ENCODE results near the gene NUP37.
A peak's percentile ranks its signal among the peaks of the same experiment; 100 is the strongest.
"Not testable (repeated sequence)": the region's sequence is repeated elsewhere in the genome, so short reads cannot be mapped to it uniquely, and the experiment has no call there.

The NUP37 gene

DNA sequence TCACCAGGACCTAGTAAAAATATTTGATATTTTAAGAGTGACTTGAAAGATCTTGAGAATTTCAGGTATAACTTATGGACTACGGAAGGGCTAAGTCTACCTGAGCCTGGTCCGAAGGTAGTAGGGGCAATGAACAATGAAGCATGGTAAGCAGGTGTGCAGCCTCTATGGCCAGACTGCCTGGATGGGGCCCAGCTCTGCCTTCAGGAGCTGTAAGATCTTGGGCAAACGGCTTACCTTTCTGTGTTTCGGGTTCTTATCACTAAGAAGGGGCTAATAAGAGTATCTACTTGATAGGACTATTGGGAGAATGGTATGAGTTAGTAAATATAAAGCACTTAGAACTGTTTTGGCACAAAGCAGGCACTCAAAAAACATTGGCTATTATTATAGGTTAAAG is 39.1 kb downstream of the NUP37 start:
- DNase-seq, result no peak

DNA sequence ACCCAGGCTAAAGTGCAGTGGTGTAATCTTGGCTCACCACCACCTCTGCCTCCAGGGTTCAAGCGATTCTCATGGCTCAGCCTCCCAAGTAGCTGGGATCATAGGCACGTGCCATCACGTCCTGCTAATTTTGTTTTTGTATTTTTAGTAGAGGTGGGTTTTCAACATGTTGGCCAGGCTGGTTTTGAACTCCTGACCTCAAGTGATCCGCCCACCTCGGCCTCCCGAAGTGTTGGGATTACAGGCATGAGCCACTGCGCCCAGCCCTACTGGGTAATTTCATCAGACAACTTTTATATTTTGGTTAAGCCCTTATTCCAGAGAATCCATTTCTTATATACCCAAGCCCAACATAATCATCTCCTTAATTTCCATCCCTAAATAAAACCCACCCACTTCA is 47.8 kb downstream of the NUP37 start:
- not testable (repeated sequence) for DNase-seq

DNA sequence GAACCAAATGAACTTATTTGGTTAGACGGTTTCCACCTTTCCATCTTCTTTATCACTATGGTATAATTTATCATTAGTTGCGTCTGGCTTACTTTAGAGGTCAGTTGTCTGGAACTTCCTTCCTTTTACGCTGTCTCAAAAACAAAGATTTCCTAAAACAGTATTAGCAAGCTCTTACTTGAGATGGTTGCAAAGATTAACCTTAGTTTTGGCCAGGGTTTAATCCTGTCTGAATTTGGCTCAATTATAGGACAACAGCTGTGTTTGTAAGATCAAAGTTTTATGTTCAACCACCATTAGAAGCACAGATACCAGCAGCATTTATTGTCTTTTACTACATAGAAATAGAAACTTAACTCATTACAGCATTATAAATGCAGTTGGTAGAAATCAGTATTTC is 50.2 kb downstream of the NUP37 start:
- no peak for DNase-seq

DNA sequence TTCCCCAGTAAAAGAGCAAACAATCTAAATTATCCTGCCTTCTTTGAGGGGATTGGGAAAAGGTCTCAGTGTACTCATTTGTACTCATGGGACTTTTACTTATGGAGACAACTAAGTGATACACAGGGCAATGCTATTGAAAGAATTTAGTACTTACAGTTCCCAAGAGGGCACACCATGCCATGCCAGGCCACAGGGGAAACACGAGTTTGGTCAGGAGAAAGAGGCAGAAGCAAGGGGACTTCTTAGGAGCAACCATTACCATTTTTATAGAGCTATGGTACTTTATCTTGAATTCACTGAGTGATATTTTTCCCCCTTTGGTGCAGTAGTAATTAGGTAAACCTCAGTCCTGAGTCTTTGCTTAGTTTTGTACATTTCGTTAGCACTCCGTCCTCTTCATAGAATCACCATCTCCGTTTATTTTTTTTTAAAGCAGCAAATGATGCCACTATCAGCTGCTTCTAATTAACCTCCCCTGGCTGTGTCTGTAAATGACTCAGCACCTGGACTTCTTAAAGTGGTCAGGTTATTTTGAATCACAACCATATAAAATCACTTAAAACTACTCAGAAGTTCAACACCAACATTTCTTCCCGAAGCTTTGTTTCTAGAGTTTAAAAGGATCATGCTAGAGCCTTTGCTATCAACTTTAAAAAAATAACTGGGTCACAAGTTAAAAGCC is 52.2 kb downstream of the NUP37 start:
- no peak for DNase-seq

DNA sequence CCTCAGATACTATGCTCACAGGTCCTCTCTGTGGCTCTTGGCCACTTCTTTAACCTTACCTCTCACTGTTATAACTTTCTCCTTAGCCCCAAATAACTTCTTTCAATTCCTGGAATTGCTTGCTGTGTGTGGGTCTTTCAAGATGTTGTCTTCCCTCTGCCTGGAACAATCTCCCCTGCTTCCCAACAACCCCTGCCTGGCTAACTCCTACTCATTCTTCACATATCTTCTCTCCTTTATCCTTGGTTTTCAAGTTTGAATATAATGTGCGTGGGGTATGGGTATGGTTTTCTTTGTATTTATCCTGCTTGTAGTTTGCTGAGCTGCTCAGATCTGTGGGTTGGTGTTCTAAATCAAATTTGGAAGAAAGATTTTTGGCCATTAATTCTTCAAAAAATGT is 55.4 kb downstream of the NUP37 start:
- no peak for DNase-seq

DNA sequence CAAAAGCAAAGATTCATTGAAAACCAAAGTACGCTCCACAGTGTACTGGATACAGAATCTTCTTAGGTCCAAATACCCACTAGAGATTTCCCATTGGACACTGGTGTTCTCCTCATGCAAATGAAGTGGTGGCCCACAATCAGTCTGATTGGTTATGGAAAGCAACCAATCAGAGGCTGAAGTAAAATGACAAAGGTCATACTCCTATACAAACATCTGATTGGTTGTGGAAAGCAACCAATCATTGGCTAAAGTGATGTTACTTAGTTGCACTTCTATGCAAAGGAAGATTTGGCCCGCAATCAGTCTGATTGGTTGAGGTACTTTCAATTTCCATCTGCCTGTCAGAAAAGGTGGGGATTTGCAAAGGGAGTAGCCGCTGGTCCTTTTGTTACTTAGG is 56.8 kb downstream of the NUP37 start:
- peak; percentile 8 for DNase-seq

DNA sequence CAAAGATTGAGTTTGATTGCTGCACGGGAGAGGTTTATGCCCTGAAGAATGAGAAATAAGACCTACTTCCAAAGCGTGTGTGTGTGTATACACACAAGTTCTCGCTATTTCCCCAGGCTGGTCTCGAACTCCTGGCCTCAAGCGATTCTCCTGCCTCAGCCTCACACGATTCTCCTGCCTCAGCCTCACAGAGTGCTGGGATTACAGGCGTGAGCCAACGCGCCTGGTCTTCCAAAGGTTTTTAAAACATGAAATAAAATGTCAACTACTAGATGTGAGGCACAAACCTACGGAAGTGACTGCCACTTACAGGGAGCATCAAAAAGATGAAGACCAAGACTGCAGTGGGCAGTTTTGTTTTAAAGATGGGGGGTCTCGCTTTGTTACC is 57.5 kb downstream of the NUP37 start:
- no peak for DNase-seq

DNA sequence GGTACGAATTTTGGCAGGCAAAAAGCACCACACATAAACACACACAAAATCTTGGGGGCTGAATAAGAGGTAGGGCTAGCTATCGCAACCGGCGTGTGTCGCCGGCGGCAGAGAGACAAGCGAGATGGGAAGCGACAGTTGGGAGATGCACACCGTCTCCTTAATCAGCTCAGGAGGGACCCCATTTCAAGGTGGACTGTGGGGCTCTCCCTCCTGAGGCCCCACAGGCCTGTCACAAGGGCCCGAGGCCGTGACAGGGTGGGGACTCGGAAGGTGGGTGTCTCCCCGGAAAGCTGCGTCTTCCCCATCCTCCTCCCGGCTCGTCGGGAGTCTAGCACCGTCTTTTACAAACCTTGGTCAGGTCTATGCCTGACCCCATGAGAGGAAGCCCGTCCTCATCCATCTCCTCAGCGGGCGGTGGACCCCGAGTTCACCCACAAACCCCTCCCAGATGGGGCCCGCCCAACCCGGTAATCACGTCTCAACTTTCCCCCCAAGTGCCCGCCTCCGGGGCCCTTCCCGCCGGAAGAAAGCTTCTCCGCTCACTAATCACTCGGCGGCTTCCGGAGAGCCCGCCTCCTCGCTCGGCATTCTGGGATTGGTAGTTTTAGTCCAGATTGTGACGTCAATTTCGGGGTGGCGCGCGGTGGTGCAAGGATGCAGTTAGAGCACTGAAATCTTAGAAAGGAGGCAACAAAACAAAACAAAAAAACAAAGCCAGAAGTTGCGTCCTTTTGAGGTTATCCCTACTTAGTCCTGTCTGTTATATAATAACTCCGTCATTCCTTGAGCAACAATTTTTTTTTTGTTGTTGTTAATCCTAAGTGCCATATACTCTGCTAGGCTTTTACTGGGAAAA is 58.1 kb downstream of the NUP37 start, which contains the start of gene WASHC3:
WASHC3 (minus strand) TSS at position 432 of the 859 bp plus-strand sequence; CDS start at position 403, 29 bp downstream.
- DNase-seq, result peak; percentile 73

DNA sequence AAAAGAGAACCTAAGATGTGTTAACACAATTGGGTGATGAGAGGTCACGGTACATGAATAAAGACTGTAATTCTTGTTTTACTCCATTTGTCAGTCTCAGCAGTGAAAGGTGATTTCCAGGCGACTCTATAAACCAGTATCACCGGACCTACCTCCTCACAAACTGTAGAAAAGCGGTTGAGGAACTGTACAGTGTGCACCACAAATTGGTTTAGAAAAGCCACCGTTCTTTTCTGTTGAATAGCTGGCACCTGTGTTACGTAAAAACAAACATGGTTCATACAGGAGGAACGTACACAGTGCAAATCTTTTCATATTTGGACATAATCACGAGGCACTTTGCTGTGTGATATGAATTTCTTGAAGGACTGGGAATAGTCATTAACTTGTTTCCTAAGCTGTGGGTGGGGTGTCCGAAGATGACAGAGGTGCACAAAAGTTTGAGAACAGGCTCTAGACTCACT is 58.8 kb downstream of the NUP37 start:
- no peak for DNase-seq

DNA sequence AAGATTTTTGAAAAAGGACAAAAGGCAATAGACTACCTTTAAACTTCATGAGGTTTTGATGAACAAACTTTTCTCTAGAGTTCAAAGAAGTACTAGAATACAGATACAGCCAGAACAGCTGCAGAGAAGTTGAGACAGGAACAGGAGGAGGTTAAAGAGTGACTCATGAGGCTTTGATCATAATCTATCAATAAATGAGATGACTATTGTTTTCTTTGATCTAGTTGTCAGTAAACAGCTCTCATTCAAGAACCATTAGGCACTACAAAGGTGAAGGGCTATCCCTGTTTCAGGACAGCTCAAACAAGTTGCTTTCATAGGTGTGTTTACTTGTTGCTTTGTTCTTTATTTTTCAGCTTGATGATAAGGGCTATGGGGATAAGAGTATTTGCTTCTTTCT is 60.6 kb downstream of the NUP37 start:
- no peak for DNase-seq

DNA sequence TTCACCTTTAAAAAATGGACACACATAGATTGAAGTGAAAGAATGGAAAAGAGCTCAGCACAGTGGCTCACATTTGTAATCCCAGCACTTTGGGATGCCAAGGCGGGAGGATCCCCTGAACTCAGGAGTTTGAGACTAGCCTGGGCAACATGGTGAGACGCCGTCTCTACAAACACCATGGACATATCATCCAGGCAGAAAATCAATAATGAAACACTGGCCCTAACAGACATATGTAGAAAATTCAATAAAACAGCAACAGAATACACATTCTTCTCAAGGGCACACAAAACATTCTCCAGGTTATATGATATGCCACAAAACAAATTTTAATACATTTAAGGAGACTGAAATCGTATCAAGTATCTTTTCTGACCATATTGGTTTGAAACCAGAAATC is 65.6 kb downstream of the NUP37 start:
- no peak for DNase-seq

DNA sequence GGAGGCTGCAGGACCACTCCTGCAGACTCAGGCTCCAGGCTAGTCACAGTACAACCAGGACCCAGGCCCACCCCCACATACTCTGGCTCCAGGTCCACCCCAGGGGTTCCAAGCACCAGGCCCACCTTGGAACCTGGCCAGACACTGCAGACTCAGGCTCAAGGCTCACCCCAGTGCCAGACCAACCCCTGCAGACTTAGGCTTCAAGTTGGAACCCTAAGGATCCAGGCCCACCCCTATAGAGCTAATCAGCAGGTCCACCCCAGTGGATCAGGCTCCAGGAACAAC is 66.9 kb downstream of the NUP37 start:
- DNase-seq, result no peak

DNA sequence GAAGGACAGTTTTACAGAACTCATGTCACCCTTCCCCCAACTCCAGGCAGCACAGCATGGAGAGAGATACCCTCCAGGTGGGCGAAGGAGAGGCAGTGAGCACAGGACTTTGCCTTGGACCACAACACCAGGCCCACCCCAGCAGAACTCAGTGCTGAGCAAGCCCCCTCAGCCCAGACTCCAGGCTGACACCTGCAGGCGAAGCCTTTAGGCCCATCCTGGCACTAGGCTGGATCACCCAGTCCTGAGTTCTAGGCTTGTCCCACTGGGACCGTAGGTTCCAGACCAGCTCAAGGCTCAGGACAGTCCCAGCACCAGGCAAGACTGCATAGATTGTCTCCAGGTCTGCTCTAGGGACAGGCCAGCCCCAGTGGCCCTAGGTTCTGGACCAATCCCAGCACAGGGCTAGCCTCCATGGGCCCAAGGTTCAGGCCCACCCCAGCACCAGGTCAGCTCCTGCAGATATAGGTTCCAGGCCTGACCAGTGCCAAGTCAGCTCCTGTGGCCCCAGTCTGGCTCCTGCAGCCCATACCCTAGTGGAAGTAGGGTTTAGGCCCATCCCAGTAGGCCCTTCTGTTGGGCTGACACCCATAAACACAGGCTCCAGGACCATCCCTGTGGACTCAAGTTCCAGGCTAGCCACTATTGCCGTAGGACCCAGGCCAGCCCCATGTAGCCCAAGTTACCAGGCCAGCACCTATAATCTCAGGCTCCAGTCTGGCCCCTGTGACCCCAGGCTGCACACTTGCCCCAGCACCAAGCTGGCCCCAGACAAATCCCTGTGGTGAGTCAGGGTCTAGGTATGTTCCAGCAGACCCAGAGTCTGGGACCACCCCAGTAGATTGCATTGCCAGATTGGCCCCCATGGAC is 67.5 kb downstream of the NUP37 start:
- DNase-seq, result no peak

DNA sequence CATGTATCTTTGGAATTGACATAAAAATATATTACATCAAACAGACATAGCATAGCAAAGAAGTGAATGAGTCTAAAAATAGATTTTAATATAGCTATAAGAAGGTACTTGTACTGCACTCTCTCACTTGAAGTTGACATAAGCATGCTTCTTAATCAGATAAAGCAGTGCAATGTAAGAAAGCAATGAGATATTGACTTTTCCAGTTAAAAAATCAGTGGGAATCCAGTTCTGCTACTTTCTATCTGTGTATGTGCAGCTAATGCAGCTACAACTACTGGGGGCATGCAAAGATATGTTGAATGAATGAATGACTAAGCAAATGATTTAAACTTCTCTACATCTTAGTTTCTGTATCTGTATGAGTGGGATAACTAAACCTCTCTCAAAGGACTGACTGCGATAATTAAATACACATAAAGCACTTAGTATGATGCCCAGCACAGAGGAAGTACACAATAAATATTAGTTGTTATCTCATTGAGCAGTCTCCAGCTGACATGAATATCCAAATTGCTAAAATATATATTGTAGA is 68.4 kb downstream of the NUP37 start:
- no peak for DNase-seq

DNA sequence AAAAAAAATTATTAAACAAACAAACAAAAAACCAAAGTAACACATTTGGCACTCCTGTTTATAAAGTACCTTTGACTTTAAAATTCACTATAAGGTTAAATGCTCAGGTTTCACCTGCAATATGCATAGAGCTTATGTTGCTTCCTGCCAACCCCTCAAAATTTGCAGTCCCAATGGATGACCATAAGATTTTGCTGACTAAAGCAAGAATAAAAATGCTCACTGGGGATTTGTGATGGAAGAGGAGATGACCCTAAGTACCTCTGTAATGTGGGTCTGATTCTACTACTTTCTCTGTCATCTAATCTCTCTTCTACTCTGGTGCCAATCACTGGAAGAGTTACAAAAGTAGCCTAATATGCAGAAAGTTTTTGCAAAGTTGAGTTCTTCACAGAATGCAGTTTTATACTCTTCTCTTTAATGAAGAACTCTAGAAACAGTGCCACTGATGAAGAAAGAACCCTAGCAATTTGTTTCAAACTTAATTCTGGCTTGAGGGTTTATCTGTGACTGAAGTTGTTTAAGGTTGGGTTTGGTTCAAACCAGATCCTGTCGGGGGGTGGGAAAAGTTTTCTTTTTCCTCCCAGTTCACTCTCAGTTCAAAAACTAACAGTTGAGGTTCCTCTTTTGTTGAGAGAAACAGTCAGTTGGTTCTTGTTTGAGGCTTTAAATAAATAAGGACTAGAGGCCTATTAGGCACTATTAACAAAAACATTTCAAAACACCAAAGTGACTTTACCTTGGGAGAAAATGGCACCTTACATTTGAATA is 69.1 kb downstream of the NUP37 start:
- no peak for DNase-seq

DNA sequence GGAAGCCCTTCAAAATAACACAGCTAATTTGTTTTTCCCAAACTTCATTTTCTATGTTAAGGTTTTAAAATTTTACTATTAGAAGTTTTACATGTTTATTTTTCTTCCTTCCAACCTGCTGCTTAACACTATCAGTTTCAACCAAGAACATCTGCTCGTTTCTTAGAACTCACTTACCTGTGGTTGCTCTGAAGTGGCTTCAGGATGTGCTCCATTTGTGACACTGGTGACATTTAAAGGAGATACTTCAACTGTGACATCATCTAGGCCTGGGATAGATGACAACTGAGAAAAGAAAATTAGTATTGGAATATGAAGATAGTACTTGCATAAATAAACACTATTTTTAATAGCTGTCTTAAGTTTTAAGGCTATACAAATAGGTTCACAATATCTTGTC is 76.0 kb downstream of the NUP37 start:
- no peak for DNase-seq

DNA sequence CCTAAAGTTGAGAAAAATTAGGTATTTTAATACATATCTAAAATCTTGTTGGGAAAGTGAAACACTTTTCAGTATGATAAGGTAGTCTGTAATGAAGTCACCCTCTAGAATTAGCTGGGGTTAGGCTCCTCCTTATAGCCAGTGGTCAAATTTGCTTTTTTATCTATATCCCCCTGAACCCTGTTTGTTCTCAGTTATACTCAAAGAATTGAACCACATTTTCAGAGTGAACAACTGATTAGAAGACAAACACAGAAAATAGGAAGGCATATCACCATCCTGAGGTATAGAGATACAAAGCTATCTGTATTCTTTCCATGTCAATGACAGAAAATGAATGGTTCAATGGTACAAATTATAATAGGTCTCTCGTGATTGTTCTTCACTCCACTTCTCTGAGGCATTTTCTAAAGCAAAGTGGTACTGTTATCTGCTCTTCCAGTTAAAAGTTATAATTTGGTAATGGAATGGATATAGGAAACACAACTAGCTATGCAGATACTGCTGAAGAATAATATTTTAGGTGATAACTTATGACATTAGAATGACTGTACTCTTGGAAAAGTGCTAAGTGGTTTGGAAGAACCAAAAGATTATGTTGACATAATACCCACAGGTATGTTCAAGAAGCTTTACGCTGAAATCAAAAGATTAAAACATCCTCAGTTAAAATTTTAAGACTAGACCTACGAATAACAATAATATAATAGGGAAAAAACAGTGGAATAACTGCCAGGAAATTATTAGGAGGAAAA is 85.7 kb downstream of the NUP37 start:
- no peak for DNase-seq

DNA sequence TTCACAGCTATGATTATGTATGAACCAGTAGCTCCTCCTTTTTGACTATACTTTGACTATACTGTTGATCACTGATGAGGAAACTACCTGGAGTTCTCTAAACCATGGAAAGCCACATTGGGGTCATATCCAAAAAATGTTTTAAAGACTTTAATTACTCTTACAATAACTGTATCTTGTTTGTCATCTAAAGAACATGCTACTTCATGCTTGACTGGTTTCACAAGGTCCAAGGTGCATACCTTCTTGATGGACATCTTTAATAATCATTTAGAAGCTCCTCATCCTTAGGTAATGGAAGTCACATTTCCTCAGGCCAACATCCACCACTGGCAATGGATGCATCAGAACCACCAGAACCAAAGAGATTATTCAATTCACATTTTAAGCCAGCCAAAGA is 88.1 kb downstream of the NUP37 start:
- DNase-seq, result no peak

DNA sequence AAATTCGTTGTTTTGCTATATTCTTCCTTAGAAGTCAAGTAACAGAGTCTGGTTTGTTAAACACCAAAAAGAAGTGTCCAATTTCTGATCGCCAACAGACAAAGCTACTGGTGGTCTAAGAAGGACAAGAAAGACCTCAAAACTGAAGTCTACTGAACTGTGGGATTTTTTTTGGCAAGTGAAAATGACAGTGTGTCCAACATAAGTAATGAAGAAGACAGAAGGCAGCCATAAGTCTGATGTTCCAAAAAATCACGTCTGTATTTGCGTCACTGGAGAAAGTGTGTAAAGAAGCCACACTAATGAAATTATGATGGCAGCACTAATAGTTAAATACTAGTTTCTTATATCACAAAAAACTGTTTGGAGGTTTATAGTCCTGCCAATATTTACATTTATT is 90.8 kb downstream of the NUP37 start:
- DNase-seq, result no peak

DNA sequence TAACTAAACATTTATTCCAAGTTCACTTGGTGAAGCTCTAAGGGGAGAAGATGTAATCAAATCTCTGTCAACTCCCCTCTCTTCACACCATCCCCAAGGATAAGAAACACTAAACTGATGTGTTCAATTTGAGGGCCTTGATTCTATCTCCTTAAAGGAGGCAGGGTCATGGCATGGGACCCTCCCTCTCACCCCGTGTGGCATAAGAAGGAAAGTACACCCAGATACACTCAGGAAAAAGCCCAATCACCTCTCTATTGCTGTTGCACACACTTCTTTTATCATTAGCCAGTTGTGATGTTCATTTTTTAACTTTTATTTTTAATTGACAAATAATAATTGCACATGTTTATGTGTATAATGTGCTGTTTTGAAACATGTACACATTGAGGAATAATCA is 93.2 kb downstream of the NUP37 start:
- no peak for DNase-seq

DNA sequence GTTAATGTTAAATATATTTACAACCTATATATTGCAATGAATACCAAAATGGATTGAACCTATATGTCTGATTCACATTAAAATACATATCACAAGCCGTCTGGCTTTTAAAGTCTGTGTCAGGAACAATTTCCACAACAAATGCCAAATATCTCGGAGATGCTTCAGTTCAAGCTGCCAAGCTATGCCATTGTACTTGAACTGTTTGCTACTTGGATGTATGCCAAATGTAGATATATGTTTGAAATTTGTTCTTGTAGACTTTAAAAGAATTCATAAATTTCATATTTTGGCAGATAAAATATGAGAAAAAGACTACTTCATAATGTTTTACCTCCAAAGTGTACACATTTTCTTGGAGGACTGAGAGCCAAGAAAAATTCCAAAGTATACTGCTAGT is 95.1 kb downstream of the NUP37 start:
- DNase-seq, result no peak

Measured in DMS 273 treated with DMSO at 0.1 percent for 48 hours (cell line).